SK-N-SH treated with all-trans-retinoic acid at 6 μM for 48 hours (cell line): ENCODE measurements around the gene IKBKE.

Experiments
- ARNTL ChIP-seq: fragments of 450-650 bp; formaldehyde crosslinking; IDR thresholded peaks from 2 replicates; pipeline ENCODE4 v1.5.0; 2020; ENCODE audit warnings: low read depth, mild to moderate bottlenecking, moderate library complexity, borderline replicate concordance
- BACH2 ChIP-seq: fragments of 250-450 bp; sonication (Bioruptor Pico); IDR thresholded peaks from 2 replicates; pipeline ENCODE4 v1.9.0; 2021; ENCODE audit warnings: mild to moderate bottlenecking, borderline replicate concordance
- PPARA ChIP-seq: fragments of 250-450 bp; sonication (Bioruptor Pico); IDR thresholded peaks from 2 replicates; pipeline ENCODE4 v1.5.0; 2020; ENCODE audit warnings: mild to moderate bottlenecking, borderline replicate concordance
- RARB ChIP-seq: fragments of 250-450 bp; sonication (Bioruptor Pico); IDR thresholded peaks from 2 replicates; pipeline ENCODE4 v1.8.0; 2021; ENCODE audit warnings: mild to moderate bottlenecking, moderate library complexity
- TOX ChIP-seq: fragments of 250-450 bp; sonication (Bioruptor Pico); IDR thresholded peaks from 2 replicates; pipeline ENCODE4 v1.8.0; 2021; ENCODE audit warnings: mild to moderate bottlenecking, moderate library complexity, borderline replicate concordance
- ZC3H10 ChIP-seq: fragments of 250-450 bp; sonication (Bioruptor Pico); IDR thresholded peaks from 2 replicates; pipeline ENCODE4 v1.5.1; 2021; ENCODE audit warnings: mild to moderate bottlenecking, moderate library complexity
- ZFP3 ChIP-seq: fragments of 250-450 bp; sonication (Bioruptor Pico); IDR thresholded peaks from 2 replicates; pipeline ENCODE4 v1.5.0; 2020; ENCODE audit warnings: mild to moderate bottlenecking, moderate library complexity
- ZFP30 ChIP-seq: fragments of 450-650 bp; formaldehyde crosslinking; IDR thresholded peaks from 2 replicates; pipeline ENCODE4 v1.5.0; 2022; ENCODE audit warnings: mild to moderate bottlenecking, moderate library complexity
- ZNF8 ChIP-seq: fragments of 450-650 bp; formaldehyde crosslinking; IDR thresholded peaks from 2 replicates; pipeline ENCODE4 v1.5.0; 2020; ENCODE audit warnings: mild to moderate bottlenecking, moderate library complexity
- TF ChIP-seq, protein P1 (sequence below): fragments of 250-450 bp; sonication (Bioruptor Pico); IDR thresholded peaks from 2 replicates; pipeline ENCODE4 v1.8.0; 2021; ENCODE audit warnings: low read depth, mild to moderate bottlenecking, moderate library complexity, borderline replicate concordance
- TF ChIP-seq, protein P2 (sequence below): fragments of 250-450 bp; sonication (Bioruptor Pico); IDR thresholded peaks from 2 replicates; pipeline ENCODE4 v1.5.1; 2020; ENCODE audit warnings: low read depth, mild to moderate bottlenecking, moderate library complexity
- TF ChIP-seq, protein P3 (sequence below): fragments of 250-450 bp; sonication (Bioruptor Pico); IDR thresholded peaks from 2 replicates; pipeline ENCODE4 v1.8.0; 2020; ENCODE audit warnings: mild to moderate bottlenecking, moderate library complexity, borderline replicate concordance
- TF ChIP-seq, protein P4 (sequence below): fragments of 250-450 bp; sonication (Bioruptor Pico); IDR thresholded peaks from 2 replicates; pipeline ENCODE4 v1.5.1; 2021; ENCODE audit warnings: mild to moderate bottlenecking, moderate library complexity

DNA sequence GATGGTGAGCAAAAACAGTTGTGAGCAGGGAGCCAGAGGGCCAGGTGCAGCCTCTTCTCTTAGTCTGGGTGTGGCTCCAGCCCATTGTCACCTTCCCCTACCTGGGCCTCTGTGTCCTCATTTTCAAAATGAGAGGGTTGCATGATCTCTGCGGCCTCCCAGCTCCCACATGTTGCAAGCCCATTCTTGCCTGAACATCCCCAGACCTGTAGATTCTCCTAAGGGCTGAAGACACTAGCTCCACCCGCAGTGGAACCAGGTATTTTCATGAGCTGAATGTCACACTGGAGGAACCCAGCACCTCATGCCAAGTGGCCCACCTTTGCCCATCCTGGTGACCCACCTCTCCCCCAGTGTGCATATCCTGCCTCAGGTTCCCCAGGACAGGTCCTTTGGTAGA is 12.3 kb downstream of the IKBKE start:
- TF ChIP-seq, protein P1, sequence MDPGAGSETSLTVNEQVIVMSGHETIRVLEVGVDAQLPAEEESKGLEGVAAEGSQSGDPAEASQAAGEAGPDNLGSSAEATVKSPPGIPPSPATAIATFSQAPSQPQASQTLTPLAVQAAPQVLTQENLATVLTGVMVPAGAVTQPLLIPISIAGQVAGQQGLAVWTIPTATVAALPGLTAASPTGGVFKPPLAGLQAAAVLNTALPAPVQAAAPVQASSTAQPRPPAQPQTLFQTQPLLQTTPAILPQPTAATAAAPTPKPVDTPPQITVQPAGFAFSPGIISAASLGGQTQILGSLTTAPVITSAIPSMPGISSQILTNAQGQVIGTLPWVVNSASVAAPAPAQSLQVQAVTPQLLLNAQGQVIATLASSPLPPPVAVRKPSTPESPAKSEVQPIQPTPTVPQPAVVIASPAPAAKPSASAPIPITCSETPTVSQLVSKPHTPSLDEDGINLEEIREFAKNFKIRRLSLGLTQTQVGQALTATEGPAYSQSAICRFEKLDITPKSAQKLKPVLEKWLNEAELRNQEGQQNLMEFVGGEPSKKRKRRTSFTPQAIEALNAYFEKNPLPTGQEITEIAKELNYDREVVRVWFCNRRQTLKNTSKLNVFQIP (CRISPR knock-in tag), result no peak
- no peak for TF ChIP-seq TOX (CRISPR knock-in tag)
- no peak for TF ChIP-seq ZC3H10 (CRISPR knock-in tag)
- TF ChIP-seq, protein P2, sequence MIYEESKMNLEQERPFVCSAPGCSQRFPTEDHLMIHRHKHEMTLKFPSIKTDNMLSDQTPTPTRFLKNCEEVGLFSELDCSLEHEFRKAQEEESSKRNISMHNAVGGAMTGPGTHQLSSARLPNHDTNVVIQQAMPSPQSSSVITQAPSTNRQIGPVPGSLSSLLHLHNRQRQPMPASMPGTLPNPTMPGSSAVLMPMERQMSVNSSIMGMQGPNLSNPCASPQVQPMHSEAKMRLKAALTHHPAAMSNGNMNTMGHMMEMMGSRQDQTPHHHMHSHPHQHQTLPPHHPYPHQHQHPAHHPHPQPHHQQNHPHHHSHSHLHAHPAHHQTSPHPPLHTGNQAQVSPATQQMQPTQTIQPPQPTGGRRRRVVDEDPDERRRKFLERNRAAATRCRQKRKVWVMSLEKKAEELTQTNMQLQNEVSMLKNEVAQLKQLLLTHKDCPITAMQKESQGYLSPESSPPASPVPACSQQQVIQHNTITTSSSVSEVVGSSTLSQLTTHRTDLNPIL (CRISPR knock-in tag), result no peak
- TF ChIP-seq, protein P3, sequence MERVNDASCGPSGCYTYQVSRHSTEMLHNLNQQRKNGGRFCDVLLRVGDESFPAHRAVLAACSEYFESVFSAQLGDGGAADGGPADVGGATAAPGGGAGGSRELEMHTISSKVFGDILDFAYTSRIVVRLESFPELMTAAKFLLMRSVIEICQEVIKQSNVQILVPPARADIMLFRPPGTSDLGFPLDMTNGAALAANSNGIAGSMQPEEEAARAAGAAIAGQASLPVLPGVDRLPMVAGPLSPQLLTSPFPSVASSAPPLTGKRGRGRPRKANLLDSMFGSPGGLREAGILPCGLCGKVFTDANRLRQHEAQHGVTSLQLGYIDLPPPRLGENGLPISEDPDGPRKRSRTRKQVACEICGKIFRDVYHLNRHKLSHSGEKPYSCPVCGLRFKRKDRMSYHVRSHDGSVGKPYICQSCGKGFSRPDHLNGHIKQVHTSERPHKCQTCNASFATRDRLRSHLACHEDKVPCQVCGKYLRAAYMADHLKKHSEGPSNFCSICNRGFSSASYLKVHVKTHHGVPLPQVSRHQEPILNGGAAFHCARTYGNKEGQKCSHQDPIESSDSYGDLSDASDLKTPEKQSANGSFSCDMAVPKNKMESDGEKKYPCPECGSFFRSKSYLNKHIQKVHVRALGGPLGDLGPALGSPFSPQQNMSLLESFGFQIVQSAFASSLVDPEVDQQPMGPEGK (CRISPR knock-in tag), result no peak
- no peak for TF ChIP-seq ZNF8 (CRISPR knock-in tag)
- no peak for TF ChIP-seq RARB (CRISPR knock-in tag)
- TF ChIP-seq ARNTL (CRISPR knock-in tag), result no peak
- no peak for TF ChIP-seq ZFP3 (CRISPR knock-in tag)
- no peak for TF ChIP-seq ZFP30
- TF ChIP-seq, protein P4, sequence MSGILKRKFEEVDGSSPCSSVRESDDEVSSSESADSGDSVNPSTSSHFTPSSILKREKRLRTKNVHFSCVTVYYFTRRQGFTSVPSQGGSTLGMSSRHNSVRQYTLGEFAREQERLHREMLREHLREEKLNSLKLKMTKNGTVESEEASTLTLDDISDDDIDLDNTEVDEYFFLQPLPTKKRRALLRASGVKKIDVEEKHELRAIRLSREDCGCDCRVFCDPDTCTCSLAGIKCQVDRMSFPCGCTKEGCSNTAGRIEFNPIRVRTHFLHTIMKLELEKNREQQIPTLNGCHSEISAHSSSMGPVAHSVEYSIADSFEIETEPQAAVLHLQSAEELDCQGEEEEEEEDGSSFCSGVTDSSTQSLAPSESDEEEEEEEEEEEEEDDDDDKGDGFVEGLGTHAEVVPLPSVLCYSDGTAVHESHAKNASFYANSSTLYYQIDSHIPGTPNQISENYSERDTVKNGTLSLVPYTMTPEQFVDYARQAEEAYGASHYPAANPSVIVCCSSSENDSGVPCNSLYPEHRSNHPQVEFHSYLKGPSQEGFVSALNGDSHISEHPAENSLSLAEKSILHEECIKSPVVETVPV (CRISPR knock-in tag), result no peak
- TF ChIP-seq BACH2 (CRISPR knock-in tag), result no peak
- no peak for TF ChIP-seq PPARA (CRISPR knock-in tag)
